ENCODE data around the gene SLC22A23.

The SLC22A23 gene

GRCh38 chr6:3221578-3221977 is 235.3 kb downstream of the SLC22A23 start:
- ATAC-seq (no peak), DNase-seq (no peak)
- Mint-ChIP-seq H3K27ac (peak overlapping the region in 1 of 2 donors; percentile 51), H3K9me3 (peaks cover 7 to 11% of the 10 kb centered on the region in 2 donors), H3K4me1 (peaks cover 3% of the 10 kb centered on the region), H3K27me3 (peaks cover 69% of the 10 kb centered on the region), H3K4me3 (no peak overlapping the region)

- H3K27ac Mint-ChIP-seq = no peak overlapping the region
- no peaks in the 10 kb centered on the region for H3K4me1 Mint-ChIP-seq
- peaks cover 68% of the 10 kb centered on the region for H3K27me3 Mint-ChIP-seq
- H3K4me3 Mint-ChIP-seq = no peak overlapping the region
- H3K9me3 Mint-ChIP-seq = peaks cover 7 to 11% of the 10 kb centered on the region in 2 donors
- no peak for ATAC-seq
- DNase-seq = no peak
Measured at GRCh38 chr6:3220366-3220765, 236.5 kb downstream of the SLC22A23 start.
